HepG2 (cell line): ENCODE data around the gene SLC6A12.

Experiments used
- BORCS8-MEF2B ChIP-seq: sonication (generic); formaldehyde crosslinking; IDR thresholded peaks from 2 replicates; pipeline ENCODE4 v1.8.0; 2022; ENCODE audit warnings: mild to moderate bottlenecking, missing genetic modification reagents
- FOXM1 ChIP-seq: sonication (generic); formaldehyde crosslinking; IDR thresholded peaks from 2 replicates; pipeline ENCODE4 v1.5.0; 2020; ENCODE audit warnings: missing genetic modification reagents
- MAFK ChIP-seq, 2 experiments: IDR thresholded peaks in 1 of 2; conservative IDR thresholded peaks in 1 of 2; 2 replicates each; pipeline ENCODE4 v1.6.1; 2011; ENCODE audit warnings: improper control_type of control experiment in 2 of 2, low read length in 2 of 2
- MYC ChIP-seq: sonication (generic); formaldehyde crosslinking; IDR thresholded peaks from 2 replicates; pipeline ENCODE4 v1.9.0; 2021; ENCODE audit warnings: missing genetic modification reagents, borderline replicate concordance
- NFIB ChIP-seq: sonication (generic); formaldehyde crosslinking; IDR thresholded peaks from 2 replicates; pipeline ENCODE4 v1.9.0; 2021; ENCODE audit warnings: missing genetic modification reagents, mild to moderate bottlenecking, borderline replicate concordance
- POLR2AphosphoS5 ChIP-seq: IDR thresholded peaks from 2 replicates; pipeline ENCODE4 v1.6.1; 2012; ENCODE audit warnings: low read depth, low read length
- PTBP1 ChIP-seq: fragments of 200-400 bp; formaldehyde crosslinking; IDR thresholded peaks from 2 replicates; pipeline ENCODE4 v1.6.1; 2018; ENCODE audit warnings: low read length, low read depth; ENCODE audit not compliant: poor library complexity, severe bottlenecking
- TAF1 ChIP-seq: sonication (generic); formaldehyde crosslinking; IDR thresholded peaks from 2 replicates; pipeline ENCODE4 v1.4.0; 2020; ENCODE audit warnings: missing genetic modification reagents
- ZNF530 ChIP-seq: sonication (generic); formaldehyde crosslinking; IDR thresholded peaks from 2 replicates; pipeline ENCODE4 v1.5.0; 2020; ENCODE audit warnings: low read depth, mild to moderate bottlenecking, missing genetic modification reagents
- ZNF768 ChIP-seq: sonication (generic); formaldehyde crosslinking; IDR thresholded peaks from 2 replicates; pipeline ENCODE4 v1.4.0; 2020; ENCODE audit warnings: missing genetic modification reagents
- TF ChIP-seq, protein P1 (sequence below): sonication (generic); formaldehyde crosslinking; IDR thresholded peaks from 2 replicates; pipeline ENCODE4 v1.5.0; 2020; ENCODE audit warnings: mild to moderate bottlenecking, low read depth, missing genetic modification reagents, borderline replicate concordance
- TF ChIP-seq, protein P2 (sequence below): sonication (generic); formaldehyde crosslinking; IDR thresholded peaks from 2 replicates; pipeline ENCODE4 v1.4.0; 2020; ENCODE audit warnings: missing genetic modification reagents, borderline replicate concordance
- TF ChIP-seq, protein P3 (sequence below): sonication (generic); formaldehyde crosslinking; IDR thresholded peaks from 2 replicates; pipeline ENCODE4 v1.5.0; 2020; ENCODE audit warnings: mild to moderate bottlenecking, missing genetic modification reagents, borderline replicate concordance

DNA sequence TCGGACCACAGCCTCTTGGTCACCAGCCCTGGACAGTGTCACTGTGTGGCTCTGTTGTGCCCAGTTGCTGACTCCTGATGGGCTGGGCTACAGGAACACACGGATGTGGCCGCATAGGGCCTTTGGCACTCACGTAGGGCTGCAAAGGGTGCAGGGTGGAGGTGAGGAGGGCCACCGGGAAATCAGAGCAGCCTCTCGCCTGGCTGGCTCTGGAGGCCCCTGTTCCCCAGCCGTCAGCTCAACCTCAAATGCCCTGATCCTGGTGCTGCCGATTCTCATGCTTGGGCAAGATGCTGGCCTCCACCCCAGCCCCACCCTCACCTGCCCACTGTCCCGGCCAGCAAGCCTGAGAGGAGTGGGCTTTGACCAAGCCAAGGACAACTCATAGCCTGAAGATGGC, 59.0 kb downstream of the SLC6A12 start:
- no peak for TF ChIP-seq ZNF768
- no peak for TF ChIP-seq NFIB (CRISPR knock-in tag)
- no peak for TF ChIP-seq MAFK (conservative IDR thresholded peaks at IDR 0.05 in 1 of 2, IDR thresholded peaks at IDR 0.05 in 1 of 2; ENCODE audit: low read length in 2 of 2)
- no peak for TF ChIP-seq ZNF530
- TF ChIP-seq MYC (CRISPR knock-in tag), result no peak
- no peak for TF ChIP-seq BORCS8-MEF2B
- TF ChIP-seq, protein P1, sequence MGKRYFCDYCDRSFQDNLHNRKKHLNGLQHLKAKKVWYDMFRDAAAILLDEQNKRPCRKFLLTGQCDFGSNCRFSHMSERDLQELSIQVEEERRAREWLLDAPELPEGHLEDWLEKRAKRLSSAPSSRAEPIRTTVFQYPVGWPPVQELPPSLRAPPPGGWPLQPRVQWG (CRISPR knock-in tag), result no peak
- TF ChIP-seq, protein P2, sequence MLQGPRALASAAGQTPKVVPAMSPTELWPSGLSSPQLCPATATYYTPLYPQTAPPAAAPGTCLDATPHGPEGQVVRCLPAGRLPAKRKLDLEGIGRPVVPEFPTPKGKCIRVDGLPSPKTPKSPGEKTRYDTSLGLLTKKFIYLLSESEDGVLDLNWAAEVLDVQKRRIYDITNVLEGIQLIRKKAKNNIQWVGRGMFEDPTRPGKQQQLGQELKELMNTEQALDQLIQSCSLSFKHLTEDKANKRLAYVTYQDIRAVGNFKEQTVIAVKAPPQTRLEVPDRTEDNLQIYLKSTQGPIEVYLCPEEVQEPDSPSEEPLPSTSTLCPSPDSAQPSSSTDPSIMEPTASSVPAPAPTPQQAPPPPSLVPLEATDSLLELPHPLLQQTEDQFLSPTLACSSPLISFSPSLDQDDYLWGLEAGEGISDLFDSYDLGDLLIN, result no peak
- TF ChIP-seq TAF1 (CRISPR knock-in tag), result no peak
- no peak for TF ChIP-seq PTBP1
- TF ChIP-seq, protein P3, sequence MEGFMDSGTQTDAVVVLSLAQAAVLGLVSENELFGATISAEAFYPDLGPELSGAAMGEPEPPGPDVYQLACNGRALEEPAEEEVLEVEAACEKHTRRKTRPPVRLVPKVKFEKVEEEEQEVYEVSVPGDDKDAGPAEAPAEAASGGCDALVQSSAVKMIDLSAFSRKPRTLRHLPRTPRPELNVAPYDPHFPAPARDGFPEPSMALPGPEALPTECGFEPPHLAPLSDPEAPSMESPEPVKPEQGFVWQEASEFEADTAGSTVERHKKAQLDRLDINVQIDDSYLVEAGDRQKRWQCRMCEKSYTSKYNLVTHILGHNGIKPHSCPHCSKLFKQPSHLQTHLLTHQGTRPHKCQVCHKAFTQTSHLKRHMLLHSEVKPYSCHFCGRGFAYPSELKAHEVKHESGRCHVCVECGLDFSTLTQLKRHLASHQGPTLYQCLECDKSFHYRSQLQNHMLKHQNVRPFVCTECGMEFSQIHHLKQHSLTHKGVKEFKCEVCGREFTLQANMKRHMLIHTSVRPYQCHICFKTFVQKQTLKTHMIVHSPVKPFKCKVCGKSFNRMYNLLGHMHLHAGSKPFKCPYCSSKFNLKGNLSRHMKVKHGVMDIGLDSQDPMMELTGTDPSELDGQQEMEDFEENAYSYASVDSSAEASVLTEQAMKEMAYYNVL (CRISPR knock-in tag), result no peak
- TF ChIP-seq FOXM1 (CRISPR knock-in tag), result no peak
- no peak for TF ChIP-seq POLR2AphosphoS5
